H9 (cell line): ENCODE results near the gene NRIP3. TPM values are rescaled to one million over a fixed set of nuclear protein-coding genes. Genes with fewer than 3 reads are reported as not detected.

Experiments
- DNase-seq: peaks from one replicate; pipeline ENCODE4 v3.0.0-alpha.2; 2017
- H2AFZ ChIP-seq: one replicate; pipeline ENCODE4 v1.6.1; 2013; ENCODE audit warnings: mild to moderate bottlenecking, low read length, control low read depth, moderate library complexity
- H2AK5ac ChIP-seq: 2 replicates; pipeline ENCODE4 v1.6.1; 2013; ENCODE audit warnings: low read length, control low read depth, mixed read lengths; ENCODE audit not compliant: insufficient read length
- H2BK120ac ChIP-seq: one replicate; pipeline ENCODE4 v1.6.1; 2013; ENCODE audit warnings: low read depth, mild to moderate bottlenecking, low read length, control low read depth, inconsistent platforms; ENCODE audit not compliant: poor library complexity, severe bottlenecking
- H2BK12ac ChIP-seq: 2 replicates; pipeline ENCODE4 v1.6.1; 2013; ENCODE audit warnings: low read length, control low read depth, mixed read lengths, low read depth; ENCODE audit not compliant: insufficient read length
- H2BK15ac ChIP-seq: 2 replicates; pipeline ENCODE4 v1.6.1; 2013; ENCODE audit warnings: low read depth, low read length, control low read depth
- H2BK20ac ChIP-seq: one replicate; pipeline ENCODE4 v1.6.1; 2013; ENCODE audit warnings: low read depth, mild to moderate bottlenecking, low read length, control low read depth, inconsistent platforms; ENCODE audit not compliant: poor library complexity, severe bottlenecking
- H2BK5ac ChIP-seq: 2 replicates; pipeline ENCODE4 v1.6.1; 2013; ENCODE audit warnings: low read length, control low read depth, mixed read lengths; ENCODE audit not compliant: insufficient read length
- H3K14ac ChIP-seq: 2 replicates; pipeline ENCODE4 v1.6.1; 2013; ENCODE audit warnings: low read length, control low read depth; ENCODE audit not compliant: insufficient read depth
- H3K18ac ChIP-seq: 2 replicates; pipeline ENCODE4 v1.6.1; 2013; ENCODE audit warnings: low read depth, mild to moderate bottlenecking, mixed read lengths, low read length, control low read depth; ENCODE audit not compliant: insufficient read length
- H3K23ac ChIP-seq: 2 replicates; pipeline ENCODE4 v1.6.1; 2013; ENCODE audit warnings: low read length, control low read depth, mixed read lengths, low read depth; ENCODE audit not compliant: insufficient read length
- H3K23me2 ChIP-seq: 2 replicates; pipeline ENCODE4 v1.6.1; 2013; ENCODE audit warnings: low read depth, mild to moderate bottlenecking, mixed read lengths, low read length, control low read depth; ENCODE audit not compliant: insufficient read length, poor library complexity, severe bottlenecking
- H3K27ac ChIP-seq: 2 replicates; pipeline ENCODE4 v1.5.1; 2013; ENCODE audit warnings: low read length, control low read depth, mixed read lengths, low read depth; ENCODE audit not compliant: insufficient read length
- H3K27me3 ChIP-seq: 2 replicates; pipeline ENCODE4 v1.6.1; 2013; ENCODE audit warnings: low read length, control low read depth, inconsistent platforms; ENCODE audit not compliant: insufficient read depth
- H3K4ac ChIP-seq: 2 replicates; pipeline ENCODE4 v1.6.1; 2013; ENCODE audit warnings: low read depth, mild to moderate bottlenecking, control low read depth, inconsistent platforms, low read length, moderate library complexity
- H3K4me1 ChIP-seq: 2 replicates; pipeline ENCODE4 v1.6.1; 2013; ENCODE audit warnings: low read length, control low read depth, inconsistent platforms; ENCODE audit not compliant: insufficient read depth
- H3K4me2 ChIP-seq: 2 replicates; pipeline ENCODE4 v1.6.1; 2013; ENCODE audit warnings: low read length, control low read depth, mixed read lengths; ENCODE audit not compliant: insufficient read length, insufficient read depth
- H3K56ac ChIP-seq: 2 replicates; pipeline ENCODE4 v1.6.1; 2013; ENCODE audit warnings: low read depth, mild to moderate bottlenecking, mixed read lengths, low read length, control low read depth; ENCODE audit not compliant: insufficient read length
- H3K79me1 ChIP-seq: 2 replicates; pipeline ENCODE4 v1.6.1; 2013; ENCODE audit warnings: low read depth, mild to moderate bottlenecking, moderate library complexity, low read length, control low read depth, inconsistent platforms; ENCODE audit not compliant: insufficient read depth, poor library complexity, severe bottlenecking
- H3K79me2 ChIP-seq: 2 replicates; pipeline ENCODE4 v1.6.1; 2013; ENCODE audit warnings: low read length, control low read depth, inconsistent platforms; ENCODE audit not compliant: insufficient read depth
- H3K9ac ChIP-seq: 2 replicates; pipeline ENCODE4 v1.6.1; 2013; ENCODE audit warnings: low read length, control low read depth, mixed read lengths; ENCODE audit not compliant: insufficient read length; ENCODE audit errors: extremely low read depth
- H3K9me3 ChIP-seq: one replicate; pipeline ENCODE4 v1.6.1; 2013; ENCODE audit warnings: low read depth, low read length, inconsistent platforms; ENCODE audit not compliant: control insufficient read depth
- H3T11ph ChIP-seq: one replicate; pipeline ENCODE4 v1.6.1; 2013; ENCODE audit warnings: mild to moderate bottlenecking, low read length, control low read depth, inconsistent platforms
- H4K20me1 ChIP-seq: one replicate; pipeline ENCODE4 v1.6.1; 2013; ENCODE audit not compliant: control insufficient read depth, insufficient read length, insufficient read depth
- H4K5ac ChIP-seq: 2 replicates; pipeline ENCODE4 v1.6.1; 2013; ENCODE audit warnings: low read depth, mild to moderate bottlenecking, mixed read lengths, low read length, control low read depth; ENCODE audit not compliant: insufficient read length
- H4K8ac ChIP-seq: replicated peaks from 2 replicates; pipeline ENCODE4 v1.6.1; 2013; ENCODE audit warnings: low read length, control low read depth, mixed read lengths, low read depth; ENCODE audit not compliant: insufficient read length
- H4K91ac ChIP-seq: 2 replicates; pipeline ENCODE4 v1.6.1; 2013; ENCODE audit warnings: low read depth, mild to moderate bottlenecking, moderate library complexity, mixed read lengths, low read length, control low read depth; ENCODE audit not compliant: insufficient read length
- H3K27ac Mint-ChIP-seq, 3 experiments: 2 replicates in 2 of 3; 3 replicates in 1 of 3; pipeline ENCODE4 v1.8.0; 2020 to 2021; ENCODE audit warnings: mixed read lengths in 3 of 3, mild to moderate bottlenecking in 1 of 3, moderate library complexity in 1 of 3
- H3K27me3 Mint-ChIP-seq: 2 replicates; pipeline ENCODE4 v1.8.0; 2021; ENCODE audit warnings: low read depth, mild to moderate bottlenecking, moderate library complexity, mixed read lengths
- H3K36me3 Mint-ChIP-seq, 3 experiments: 2 replicates in 2 of 3; 3 replicates in 1 of 3; pipeline ENCODE4 v1.8.0; 2020 to 2021; ENCODE audit warnings: low read depth in 3 of 3, mixed read lengths in 3 of 3; ENCODE audit not compliant: insufficient read depth in 1 of 3
- H3K4me1 Mint-ChIP-seq, 2 experiments: 2 replicates each; pipeline ENCODE4 v1.8.0; 2020; ENCODE audit warnings: mixed read lengths in 2 of 2
- H3K4me3 Mint-ChIP-seq, 2 experiments: 2 replicates in 1 of 2; 3 replicates in 1 of 2; pipeline ENCODE4 v1.8.0; 2020 to 2021; ENCODE audit warnings: mild to moderate bottlenecking in 2 of 2, mixed read lengths in 2 of 2, moderate library complexity in 1 of 2
- H3K9me3 Mint-ChIP-seq, 2 experiments: 2 replicates in 1 of 2; 3 replicates in 1 of 2; pipeline ENCODE4 v1.8.0; 2020; ENCODE audit warnings: mild to moderate bottlenecking in 2 of 2, mixed read lengths in 2 of 2, moderate library complexity in 1 of 2
- CTCF ChIP-seq: fragments of 200-600 bp; sonication (generic); conservative IDR thresholded peaks from 3 replicates; pipeline ENCODE4 v1.8.0; 2021; ENCODE audit warnings: antibody characterized with exemption, mild to moderate bottlenecking
- WGBS: extraction: QIAGEN DNeasy Blood & Tissue Kit; methylation state at CpG from one replicate; pipeline ENCODE4 v1.1.7; 2013; ENCODE audit warnings: missing lambda C conversion rate, low lambda C conversion rate, mixed read lengths; ENCODE audit not compliant: insufficient read length; ENCODE audit errors: extremely low coverage; 5-methylcytosine and 5-hydroxymethylcytosine counted together
- total RNA-seq: library from RNA; stranded (reverse); gene quantifications from 2 replicates; pipeline ENCODE4 v1.2.1, GENCODE V29; 2021

NRIP3 gene
- total RNA-seq, 1 experiment from 2014 or later: 4.2 TPM

DNA sequence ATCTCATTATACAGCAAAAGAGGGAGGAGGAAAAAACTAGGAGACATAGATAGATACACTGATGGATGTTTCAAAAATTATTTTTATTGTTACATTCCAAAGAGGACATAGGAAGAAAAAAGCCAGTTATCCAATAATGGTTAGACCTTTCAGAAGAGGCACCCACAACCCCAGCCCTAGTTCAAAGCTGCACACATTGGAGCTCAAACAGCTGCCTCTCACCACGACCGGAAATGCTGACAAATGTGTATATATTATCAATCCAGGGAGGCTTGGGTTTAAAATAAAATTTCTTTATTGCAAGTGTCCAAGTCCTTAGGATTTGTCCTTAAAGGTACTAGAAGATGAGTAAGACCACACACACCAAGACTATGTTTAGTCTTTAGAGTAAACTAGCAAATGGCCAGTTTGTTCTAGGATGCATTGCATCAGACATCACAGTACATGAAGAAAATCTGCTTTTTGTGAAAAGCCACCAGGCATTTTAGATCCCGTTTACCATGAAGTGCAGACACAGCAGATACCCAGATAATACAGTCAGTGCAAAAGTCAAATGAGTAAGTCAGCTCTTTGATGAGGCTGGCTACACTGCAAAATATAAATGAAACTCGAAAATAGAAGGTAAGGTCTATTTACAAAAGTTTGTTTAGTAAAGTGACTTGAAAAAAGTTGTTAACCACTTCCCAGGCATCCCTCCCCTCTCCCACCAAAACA lies 56.4 kb downstream of the NRIP3 start:
- Histone ChIP-seq H3K18ac (no peak overlapping the region), H3K27me3 (no peaks in the 10 kb centered on the region), H3K27ac (no peak overlapping the region), H4K5ac (no peak overlapping the region), H3K4me2 (no peak overlapping the region), H3K23me2 (no peaks in the 10 kb centered on the region), H3K4me1 (no peaks in the 10 kb centered on the region), H2BK15ac (no peak overlapping the region), H2BK120ac (no peak overlapping the region), H4K20me1 (peaks cover 3% of the 10 kb centered on the region), H3K79me2 (no peaks in the 10 kb centered on the region), H4K8ac (no peak overlapping the region), H3K79me1 (no peaks in the 10 kb centered on the region), H3K4ac (no peak overlapping the region), H3K56ac (no peak overlapping the region), H3K23ac (no peak overlapping the region), H2AFZ (no peak overlapping the region), H2AK5ac (no peak overlapping the region), H3K9ac (no peak overlapping the region), H3K9me3 (no peaks in the 10 kb centered on the region), H2BK20ac (no peak overlapping the region), H2BK5ac (no peak overlapping the region), H3K14ac (no peak overlapping the region), H4K91ac (no peak overlapping the region), H2BK12ac (no peak overlapping the region), H3T11ph (no peak overlapping the region)
- no peak for DNase-seq
- TF ChIP-seq CTCF: no peak
- H3K9me3 Mint-ChIP-seq: no peaks in the 10 kb centered on the region; a peak in 1 of 5 replicates
- H3K36me3 Mint-ChIP-seq: peaks cover 0 to 22% (median 0%) of the 10 kb centered on the region in 3 experiments; a peak in 4 of 7 replicates
- H3K4me3 Mint-ChIP-seq: no peak overlapping the region
- H3K27me3 Mint-ChIP-seq: no peaks in the 10 kb centered on the region
- no CpG with 5 or more reads among the region's 4 CpGs for WGBS
- no peak overlapping the region for H3K27ac Mint-ChIP-seq
- peaks cover 6 to 7% of the 10 kb centered on the region in 2 experiments; a peak in 3 of 4 replicates for H3K4me1 Mint-ChIP-seq
